Transverse colon (tissue), 4 donors: ENCODE measurements around the gene MLLT10. TPM values are rescaled to one million over a fixed set of nuclear protein-coding genes. Genes with fewer than 3 reads are reported as not detected.

Experiments used
- DNase-seq: peaks from one replicate; pipeline ENCODE4 v3.0.0-alpha.2; 2019
- H3K27ac ChIP-seq, 4 donors: fragments of 200-600 bp; sonication (generic); 2 replicates each; pipeline ENCODE4 v1.5.1; 2016 to 2018; ENCODE audit warnings: inconsistent platforms in 4 of 4
- H3K27me3 ChIP-seq: fragments of 200-600 bp; sonication (generic); 2 replicates; pipeline ENCODE4 v1.5.1; 2017; ENCODE audit warnings: inconsistent platforms
- H3K36me3 ChIP-seq, 4 donors: fragments of 200-600 bp; sonication (generic); 2 replicates each; pipeline ENCODE4 v1.5.1; 2017 to 2019; ENCODE audit warnings: inconsistent platforms in 4 of 4
- H3K4me1 ChIP-seq, 4 donors: fragments of 200-600 bp; sonication (generic); 2 replicates each; pipeline ENCODE4 v1.5.1; 2017 to 2020; ENCODE audit warnings: inconsistent platforms in 4 of 4
- H3K4me3 ChIP-seq, 4 donors: fragments of 200-600 bp; sonication (generic); 1 replicate in 1 of 4; 2 replicates in 3 of 4; pipeline versions ENCODE4 v1.5.1 to v1.6.1; 2017 to 2019; ENCODE audit warnings: inconsistent platforms in 4 of 4
- H3K9me3 ChIP-seq, 2 donors: fragments of 200-600 bp; sonication (generic); 2 replicates each; pipeline ENCODE4 v1.5.1; 2017 to 2019; ENCODE audit warnings: inconsistent platforms in 2 of 2
- CTCF ChIP-seq, 5 experiments: fragments of 200-600 bp in 3 of 5; fragments of 450-650 bp in 2 of 5; sonication (generic) in 3 of 5; IDR thresholded peaks; 1 replicate in 2 of 5; 2 replicates in 3 of 5; pipeline ENCODE4 v1.5.1; 2016 to 2017; ENCODE audit warnings: antibody characterized with exemption in 5 of 5, inconsistent platforms in 3 of 5, mild to moderate bottlenecking in 2 of 5, moderate library complexity in 1 of 5
- EP300 ChIP-seq: sonication (generic); formaldehyde crosslinking; IDR thresholded peaks from one replicate; pipeline ENCODE4 v1.6.1; 2017; ENCODE audit warnings: antibody characterized with exemption, low read depth
- POLR2A ChIP-seq: fragments of 450-650 bp; IDR thresholded peaks from one replicate; pipeline ENCODE4 v1.6.1; 2016; ENCODE audit warnings: antibody characterized with exemption, mild to moderate bottlenecking, moderate library complexity
- POLR2AphosphoS5 ChIP-seq, 3 donors: sonication (generic); formaldehyde crosslinking; IDR thresholded peaks; one replicate each; pipeline ENCODE4 v1.6.1; 2016; ENCODE audit warnings: antibody characterized with exemption in 3 of 3
- WGBS, 2 donors: methylation state at CpG; one replicate each; pipeline ENCODE4 v1.1.5; 2018; ENCODE audit warnings: low coverage in 1 of 2; 5-methylcytosine and 5-hydroxymethylcytosine counted together
- in situ Hi-C, 4 donors: fragments of 200-750 bp; cut with MboI; loops; one replicate each; pipeline versions ENCODE4 v1.15.0 to v1.15.1; 2017; ENCODE audit warnings: low sequenced_read_pairs in 3 of 4, low pct_ligation_motif_present in 1 of 4, low pct_unique_long_range_greater_than_20kb in 1 of 4
- intact Hi-C: fragments of 100-400 bp; cut with DNase I; formaldehyde crosslinking; loops from one replicate; pipeline ENCODE4 v1.15.1; 2023; ENCODE audit warnings: low total_unique reads
- total RNA-seq, 4 donors: library from RNA; depleted of rRNA; stranded (reverse); fragments of >200 nt; gene quantifications; one replicate each; pipeline ENCODE4 v1.1.0, GENCODE V29; 2016

MLLT10 gene
- total RNA-seq, 4 donors from 2014 or later = 12.0 to 43.0 (median 28.5) TPM

GRCh38 chr10:21681156-21681555 is 147.1 kb downstream of the MLLT10 start:
- no peak overlapping the region for H3K27ac ChIP-seq
- no peaks in the 10 kb centered on the region for H3K9me3 ChIP-seq
- no peak for DNase-seq
- H3K36me3 ChIP-seq = no peaks in the 10 kb centered on the region
- intact Hi-C loops = no loop called here
- H3K4me1 ChIP-seq = no peaks in the 10 kb centered on the region
- TF ChIP-seq POLR2AphosphoS5 (IDR thresholded peaks at IDR 0.05) (no peak), EP300 (no peak), POLR2A (no peak), CTCF (IDR thresholded peaks at IDR 0.05) (no peak)
- WGBS, 2 donors = 83 to 92% methylated on average over 3 of the region's 3 CpGs
- in situ Hi-C loops = no loop called here
- no peaks in the 10 kb centered on the region for H3K27me3 ChIP-seq
- no peak overlapping the region for H3K4me3 ChIP-seq

- no peak for DNase-seq
- TF ChIP-seq POLR2AphosphoS5 (IDR thresholded peaks at IDR 0.05) = no peak
- Histone ChIP-seq H3K27me3 (no peaks in the 10 kb centered on the region), H3K4me3 (no peak overlapping the region), H3K4me1 (no peaks in the 10 kb centered on the region), H3K9me3 (no peaks in the 10 kb centered on the region), H3K36me3 (peaks cover 0 to 10% (median 0%) of the 10 kb centered on the region in 4 donors), H3K27ac (no peak overlapping the region)
- intact Hi-C loops (no loop called here), in situ Hi-C loops (no loop called here)
- WGBS, 2 donors = 98 to 100% methylated on average over 3 of the region's 3 CpGs
Measured at GRCh38 chr10:21687266-21688008, 153.4 kb downstream of the MLLT10 start.

GRCh38 chr10:21688009-21688332 is 153.9 kb downstream of the MLLT10 start:
- no peak for DNase-seq
- H3K27ac ChIP-seq = no peak overlapping the region
- H3K9me3 ChIP-seq = no peaks in the 10 kb centered on the region
- no peak for TF ChIP-seq POLR2A
- peaks cover 0 to 10% (median 0%) of the 10 kb centered on the region in 4 donors for H3K36me3 ChIP-seq
- no peak overlapping the region for H3K4me3 ChIP-seq
- H3K4me1 ChIP-seq = no peaks in the 10 kb centered on the region
- H3K27me3 ChIP-seq = no peaks in the 10 kb centered on the region
- in situ Hi-C loops = no loop called here
- intact Hi-C loops = no loop called here

- no peaks in the 10 kb centered on the region for H3K4me1 ChIP-seq
- 91 to 97% methylated on average over 1 of the region's 1 CpG for WGBS, 2 donors
- no peaks in the 10 kb centered on the region for H3K27me3 ChIP-seq
- intact Hi-C loops (no loop called here), in situ Hi-C loops (no loop called here)
- H3K36me3 ChIP-seq = peaks cover 0 to 10% (median 0%) of the 10 kb centered on the region in 4 donors
- no peak overlapping the region for H3K27ac ChIP-seq
- H3K9me3 ChIP-seq = no peaks in the 10 kb centered on the region
- DNase-seq = no peak
- no peak for TF ChIP-seq POLR2AphosphoS5 (IDR thresholded peaks at IDR 0.05)
- no peak for TF ChIP-seq CTCF (IDR thresholded peaks at IDR 0.05)
- TF ChIP-seq POLR2A = no peak
- TF ChIP-seq EP300 = no peak
- no peak overlapping the region for H3K4me3 ChIP-seq
Measured at GRCh38 chr10:21688870-21689269, 154.8 kb downstream of the MLLT10 start.

GRCh38 chr10:21689881-21690280 is 155.8 kb downstream of the MLLT10 start:
- Histone ChIP-seq H3K4me3 (no peak overlapping the region), H3K36me3 (peaks cover 0 to 10% (median 0%) of the 10 kb centered on the region in 4 donors), H3K4me1 (peaks cover 0 to 6% (median 0%) of the 10 kb centered on the region in 4 donors), H3K27me3 (no peaks in the 10 kb centered on the region), H3K27ac (no peak overlapping the region), H3K9me3 (no peaks in the 10 kb centered on the region)
- no peak for DNase-seq
- TF ChIP-seq POLR2AphosphoS5 (IDR thresholded peaks at IDR 0.05) = no peak
- TF ChIP-seq EP300 = no peak
- TF ChIP-seq POLR2A = no peak
- no peak for TF ChIP-seq CTCF (IDR thresholded peaks at IDR 0.05)
- in situ Hi-C loops (no loop called here), intact Hi-C loops (no loop called here)
